Heart right ventricle (tissue), 16 donors: ENCODE measurements around the gene UHRF1. TPM values are rescaled to one million over a fixed set of nuclear protein-coding genes. Genes with fewer than 3 reads are reported as not detected.

Source experiments
- ATAC-seq, 8 donors: fragments of 200-7000 bp; cut with Tn5 transposase; one replicate each; pipeline ENCODE4 v1.9.1; 2020; ENCODE audit warnings: mild to moderate bottlenecking in 8 of 8, moderate library complexity in 8 of 8, moderate number of reproducible peaks in 1 of 8
- DNase-seq, 2 donors: peaks; one replicate each; pipeline ENCODE4 v3.0.0-alpha.2; 2020
- H3K27ac ChIP-seq, 10 donors: fragments of 200-600 bp; sonication (generic) in 2 of 10; one replicate each; pipeline versions ENCODE4 v1.5.0 to v1.8.0; 2020 to 2022; ENCODE audit warnings: mild to moderate bottlenecking in 3 of 10
- H3K27me3 ChIP-seq, 7 donors: fragments of 200-600 bp; one replicate each; pipeline ENCODE4 v1.8.0; 2021 to 2022; ENCODE audit warnings: mild to moderate bottlenecking in 2 of 7
- H3K36me3 ChIP-seq, 9 donors: fragments of 200-600 bp; sonication (generic) in 1 of 9; one replicate each; pipeline versions ENCODE4 v1.5.0 to v1.8.0; 2020 to 2022; ENCODE audit warnings: mild to moderate bottlenecking in 2 of 9
- H3K4me1 ChIP-seq, 9 donors: fragments of 200-600 bp; sonication (generic) in 1 of 9; one replicate each; pipeline versions ENCODE4 v1.5.0 to v1.8.0; 2020 to 2022; ENCODE audit warnings: mild to moderate bottlenecking in 4 of 9
- H3K4me3 ChIP-seq, 10 donors: fragments of 200-600 bp; sonication (generic) in 2 of 10; one replicate each; pipeline versions ENCODE4 v1.5.0 to v1.8.0; 2020 to 2022; ENCODE audit warnings: mild to moderate bottlenecking in 7 of 10, moderate library complexity in 2 of 10
- H3K9me3 ChIP-seq, 11 donors: fragments of 200-600 bp in 10 of 11; sonication (generic) in 2 of 11; one replicate each; pipeline versions ENCODE4 v1.5.0 to v1.8.0; 2013 to 2022; ENCODE audit warnings: mild to moderate bottlenecking in 2 of 11, control low read depth in 1 of 11, moderate library complexity in 1 of 11
- CTCF ChIP-seq, 9 donors: fragments of 200-600 bp; sonication (generic) in 2 of 9; IDR thresholded peaks; one replicate each; pipeline versions ENCODE4 v1.5.0 to v1.8.0; 2021 to 2022; ENCODE audit warnings: antibody characterized with exemption in 9 of 9, mild to moderate bottlenecking in 5 of 9, moderate library complexity in 1 of 9
- WGBS, 2 donors: extraction: QIAGEN DNeasy Blood & Tissue Kit; methylation state at CpG; one replicate each; pipeline ENCODE4 v1.1.7; 2013; ENCODE audit warnings: inconsistent platforms in 1 of 2; 5-methylcytosine and 5-hydroxymethylcytosine counted together
- intact Hi-C, 10 donors: fragments of 100-400 bp; cut with DNase I; formaldehyde crosslinking; loops; one replicate each; pipeline versions ENCODE4 v1.11.1 to v1.14.2; 2022
- polyA plus RNA-seq, 2 donors: library from polyadenylated mRNA; stranded (reverse); fragments of 200-250 nt; gene quantifications; one replicate each; pipeline ENCODE4 v1.2.3, GENCODE V29; 2013
- total RNA-seq, 10 donors: library from RNA; stranded (reverse); fragmentation: NEBNext Ultra II Directional in 3 of 10; extraction: Animal tissue kit (Norgen Biotek cat#: 25700) in 3 of 10; gene quantifications; one replicate each; pipeline versions ENCODE4 v1.2.1 to v1.2.4, GENCODE V29; 2021 to 2023
- donor health status: Arrhythmogenic right ventricular cardiomyopathy.
- donor health status: ischemic (EF 13 %, LVEDD 7.1; RV severe dilation, severe dysfunction).
- donor health status: healthy with polysubstance abuse.
- donor health status: DM: no; HTN: yes; CAD: no.
- donor health status: DM: no; HTN: no; CAD: no.
- donor health status: ischemic (EF 25% LVEDD 6.9; RV normal size, moderate dysfunction).
- donor health status: ischemic (EF 25% LVEDD 5.7; RV mildly dilated, moderate dysfunction).
- donor health status: healthy.
- donor health status: DM: yes; HTN: yes; CAD: no.
- donor health status: Ischemic cardiomyopathy.
- donor health status: ischemic (EF 35%, LVEDD 5.7; RV mildly dilated, moderate dysfunction).
- donor health status: nonischemic (EF 11% LVEDD 7.7; RV severe dilation, severe dysfunction).
- donor health status: DM: yes; HTN: yes; CAD: no.
- donor health status: PGD.
- donor health status: ischemic (EF 29% LVEDD 5.4; RV normal size, mild dysfunction).
- donor health status: nonischemic (EF 23%, LVEDD 6.1; RV moderate dilation, normal function).

The UHRF1 gene
- total and polyA plus RNA-seq, 12 donors, result 0.35 to 6.2 (median 0.75) TPM

GRCh38 chr19:4908781-4909155 is 533 bp upstream of the UHRF1 start:
- ATAC-seq (peak in 1 of 8 donors; percentile 5), DNase-seq (no peak)
- intact Hi-C loops, result no loop called here
- Histone ChIP-seq H3K36me3 (peaks cover 0 to 7% (median 0%) of the 10 kb centered on the region in 9 donors), H3K27ac (no peak overlapping the region), H3K4me1 (peaks cover 4 to 46% (median 25%) of the 10 kb centered on the region in 9 donors), H3K9me3 (no peaks in the 10 kb centered on the region), H3K27me3 (peaks cover 0 to 11% (median 4%) of the 10 kb centered on the region in 7 donors), H3K4me3 (peak overlapping the region in 1 of 10 donors; percentile 93)
- TF ChIP-seq CTCF (IDR thresholded peaks at IDR 0.05), result no peak
- WGBS, 2 donors, result 82 to 88% methylated on average over 15 of the region's 15 CpGs

GRCh38 chr19:4909897-4910593 is 744 bp downstream of the UHRF1 start:
- H3K4me1 ChIP-seq, result peaks cover 4 to 59% (median 25%) of the 10 kb centered on the region in 9 donors
- DNase-seq (peak; percentile 91 to 93), ATAC-seq (peak; percentile 93 to 98 (median 96))
- WGBS, 2 donors, result 0 to 1% methylated on average over 48 to 82 of the region's 85 CpGs
- H3K9me3 ChIP-seq, result no peaks in the 10 kb centered on the region
- intact Hi-C loops, result loop anchor here in 9 of 10 donors (2.0 to 5.0 kb wide), 11 partner anchors 37 to 183 kb away; no protein-coding TSS in a partner anchor
- TF ChIP-seq CTCF (IDR thresholded peaks at IDR 0.05), result no peak
- H3K27me3 ChIP-seq, result peaks cover 0 to 11% (median 4%) of the 10 kb centered on the region in 7 donors
- peak overlapping the region in 1 of 10 donors; percentile 73 for H3K27ac ChIP-seq
- peaks cover 0 to 7% (median 0%) of the 10 kb centered on the region in 9 donors for H3K36me3 ChIP-seq
- peak overlapping the region; percentile 41 to 93 (median 69) for H3K4me3 ChIP-seq

- no peak for TF ChIP-seq CTCF (IDR thresholded peaks at IDR 0.05)
- Histone ChIP-seq H3K9me3 (no peaks in the 10 kb centered on the region), H3K27me3 (peaks cover 0 to 11% (median 4%) of the 10 kb centered on the region in 7 donors), H3K36me3 (peaks cover 0 to 7% (median 0%) of the 10 kb centered on the region in 9 donors), H3K4me3 (peak overlapping the region in 9 of 10 donors; percentile 54 to 93 (median 69)), H3K4me1 (peaks cover 4 to 66% (median 25%) of the 10 kb centered on the region in 9 donors), H3K27ac (peak overlapping the region in 1 of 10 donors; percentile 73)
- peak in 1 of 8 donors; percentile 30 for ATAC-seq
- DNase-seq, result peak in 1 of 2 donors; percentile 19
- WGBS, 2 donors, result 38 to 40% methylated on average over 23 of the region's 23 CpGs
- intact Hi-C loops, result loop anchor here (1.0 to 5.0 kb wide), 13 partner anchors 38 to 183 kb away; no protein-coding TSS in a partner anchor
Observed at GRCh38 chr19:4910594-4911281, 1.4 kb downstream of the UHRF1 start.

GRCh38 chr19:4911314-4911713 is 2.0 kb downstream of the UHRF1 start:
- no peak for TF ChIP-seq CTCF (IDR thresholded peaks at IDR 0.05)
- Histone ChIP-seq H3K27ac (peak overlapping the region in 1 of 10 donors; percentile 73), H3K4me1 (peaks cover 4 to 71% (median 25%) of the 10 kb centered on the region in 9 donors), H3K9me3 (no peaks in the 10 kb centered on the region), H3K27me3 (peaks cover 0 to 11% (median 4%) of the 10 kb centered on the region in 7 donors), H3K36me3 (peaks cover 0 to 7% (median 0%) of the 10 kb centered on the region in 9 donors), H3K4me3 (peak overlapping the region in 6 of 10 donors; percentile 63 to 93 (median 72))
- no peak for DNase-seq
- intact Hi-C loops, result loop anchor here (1.0 to 5.0 kb wide), 13 partner anchors 39 to 184 kb away; no protein-coding TSS in a partner anchor
- no peak for ATAC-seq
- 50 to 52% methylated on average over 15 of the region's 15 CpGs for WGBS, 2 donors
